ELR (cell line): ENCODE results near the gene SPTBN5.

Experiments
- DNase-seq: peaks from one replicate; pipeline ENCODE4 v3.0.0-alpha.2; 2015; ENCODE audit warnings: low read depth

The SPTBN5 gene

DNA sequence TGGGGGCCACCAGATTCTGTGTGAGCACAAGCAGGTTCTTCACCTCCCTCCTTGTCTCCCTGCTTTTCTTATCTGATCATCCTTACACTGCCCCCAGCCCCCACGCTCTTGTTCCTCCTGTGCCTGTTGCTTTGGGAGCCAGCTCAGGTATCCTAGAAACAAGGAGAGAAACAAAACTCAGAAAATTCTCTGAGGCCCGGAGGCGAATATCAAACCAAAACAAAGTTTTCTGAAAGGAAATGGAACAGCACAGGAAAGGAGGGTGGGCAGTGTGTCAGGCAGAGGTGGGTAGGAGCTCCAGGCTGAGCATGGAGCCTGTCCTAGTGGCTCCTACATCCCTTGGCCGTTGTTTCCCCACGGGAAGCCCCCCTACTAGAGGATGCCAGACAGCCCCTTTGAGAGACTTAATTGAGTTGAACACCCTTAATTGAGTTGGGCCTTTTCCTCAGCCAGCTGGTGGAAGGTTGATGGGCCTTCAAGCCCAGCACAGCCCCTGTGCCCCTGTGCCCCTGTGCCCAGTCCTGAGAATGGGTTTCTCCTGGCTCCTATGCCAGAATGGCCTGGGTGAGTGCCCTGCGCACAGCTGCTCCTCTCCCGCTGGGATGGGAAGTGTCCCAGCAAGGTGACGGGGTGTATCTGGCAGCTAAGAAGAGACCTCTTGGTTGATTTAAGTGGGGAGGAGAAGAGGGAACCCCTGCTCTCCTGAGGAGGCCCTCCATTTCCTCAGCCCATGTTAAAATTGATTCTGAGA, 88.8 kb downstream of the SPTBN5 start:
- DNase-seq = no peak

DNA sequence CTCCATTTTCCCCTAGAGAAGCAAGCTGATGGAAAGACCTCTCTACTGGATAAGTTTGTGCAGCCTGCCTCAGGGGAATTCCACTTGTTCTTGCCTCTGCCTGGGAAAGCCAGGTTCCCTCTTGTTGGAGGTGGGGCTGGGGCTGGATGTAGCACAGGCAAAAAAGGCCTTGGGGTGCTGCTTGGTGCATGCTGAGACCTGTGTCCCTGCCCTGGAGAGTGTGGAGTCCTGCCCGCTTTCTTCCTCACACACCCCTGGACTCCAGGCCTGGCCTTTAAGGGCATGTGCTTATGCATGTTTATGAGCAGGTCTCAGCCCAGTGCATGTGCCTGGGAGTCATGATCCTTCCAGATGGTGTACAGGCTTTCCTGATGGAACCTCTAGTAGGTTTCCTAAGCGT, 89.5 kb downstream of the SPTBN5 start:
- DNase-seq = no peak

DNA sequence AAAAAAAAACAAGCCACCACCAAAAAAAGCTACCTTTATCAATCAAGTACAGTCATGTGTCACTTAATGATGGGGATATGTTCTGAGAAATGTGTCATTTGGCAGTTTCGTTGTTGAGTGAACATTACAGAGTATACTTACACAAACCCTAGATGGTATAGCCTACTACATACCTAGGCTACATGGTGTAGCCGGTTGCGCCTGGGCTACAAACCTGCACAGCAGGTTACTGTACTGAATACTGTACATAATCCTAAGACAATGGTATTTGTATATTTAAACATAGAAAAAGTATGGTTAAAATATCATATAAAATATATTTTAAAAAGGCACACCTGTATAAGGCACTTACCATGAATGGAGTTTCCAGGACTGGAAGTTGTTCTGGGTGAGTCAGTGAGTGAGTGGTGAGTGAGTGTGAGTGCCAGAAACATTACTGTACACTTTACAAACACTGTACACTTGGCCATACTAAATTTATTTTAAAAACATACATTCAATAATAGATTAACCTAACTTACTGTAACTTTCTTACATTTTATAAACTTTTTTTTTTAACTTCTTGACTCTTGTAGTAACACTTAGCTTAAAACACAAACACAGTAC, 91.9 kb downstream of the SPTBN5 start:
- peak; percentile 75 for DNase-seq

DNA sequence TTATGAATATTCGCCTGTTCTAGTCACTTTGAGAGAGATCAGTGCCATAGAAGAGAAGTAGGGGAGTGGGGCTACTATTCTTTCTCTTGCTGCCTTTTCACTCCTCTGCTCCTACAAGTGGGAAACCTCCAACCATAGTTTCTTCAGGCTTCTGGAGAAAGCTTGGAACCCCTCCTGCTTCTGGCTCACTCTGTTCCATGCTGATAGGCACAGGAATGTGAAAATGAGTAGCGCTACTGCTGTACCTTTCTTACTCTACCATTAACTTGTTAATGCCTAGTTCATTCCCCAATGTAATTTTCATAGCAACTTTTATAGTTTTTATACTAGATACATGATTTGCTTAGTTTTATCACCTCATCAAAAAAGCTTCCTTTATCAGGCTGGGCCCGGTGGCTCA, 92.7 kb downstream of the SPTBN5 start:
- no peak for DNase-seq

DNA sequence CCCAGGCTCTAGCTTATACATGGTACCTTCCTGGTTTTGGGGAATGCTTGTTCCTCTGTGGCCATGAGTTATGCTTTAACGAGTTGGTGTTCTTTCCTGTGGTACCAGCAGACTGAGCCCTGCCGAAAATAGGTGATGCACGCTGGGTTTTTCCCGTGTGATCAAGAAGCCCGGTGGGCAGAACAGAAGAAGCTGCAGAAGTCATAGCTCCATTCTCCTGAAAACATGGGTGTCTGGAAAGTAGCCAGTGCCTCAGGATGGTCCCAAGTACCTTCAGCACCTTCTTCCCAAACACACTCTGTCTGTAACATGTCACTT, 94.4 kb downstream of the SPTBN5 start:
- DNase-seq = no peak

DNA sequence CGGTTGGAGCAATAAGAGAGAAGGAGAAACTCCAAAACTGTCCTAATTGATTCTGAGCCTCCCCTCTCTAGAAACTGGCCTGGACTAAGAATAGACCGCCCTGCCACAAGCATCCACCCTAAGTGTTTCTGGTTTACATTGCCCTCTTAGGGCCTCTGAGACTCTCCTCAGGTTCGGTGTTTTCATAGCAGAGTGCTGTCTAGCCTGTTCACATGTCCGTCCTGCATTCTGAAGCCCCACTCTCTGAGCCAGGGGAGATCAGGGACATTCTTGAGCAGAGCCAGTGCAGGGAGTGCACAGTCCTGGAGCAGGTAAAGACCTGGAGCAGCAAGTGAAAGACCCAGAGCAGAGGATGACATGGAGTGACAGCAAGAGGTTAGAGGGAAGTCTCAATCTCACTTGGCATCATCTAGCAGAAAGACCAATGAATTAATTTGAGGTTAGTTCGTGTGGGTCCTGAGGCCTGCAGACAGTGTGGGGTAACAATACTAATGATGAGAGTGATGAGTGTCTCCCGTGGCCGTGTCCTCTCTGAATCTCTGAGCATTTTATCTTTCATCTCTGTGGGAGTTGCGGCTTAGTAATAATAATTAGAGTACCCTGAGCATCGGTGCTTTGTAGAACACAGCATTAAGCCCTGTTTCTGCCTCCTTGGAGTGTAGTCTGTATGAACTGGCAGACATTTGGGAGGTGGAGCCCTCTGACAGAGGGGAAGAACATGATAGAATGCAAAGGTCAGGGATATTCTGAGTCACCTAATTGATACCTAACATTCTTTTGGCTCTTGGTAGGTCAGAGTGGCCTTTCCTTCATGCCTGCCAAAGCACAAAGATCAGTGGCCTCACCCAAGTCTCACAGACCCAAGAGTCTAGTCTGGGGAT, 95.0 kb downstream of the SPTBN5 start:
- peak; percentile 60 for DNase-seq
